Thymus (tissue), 11 donors: ENCODE results near the gene FNDC5. TPM values are rescaled to one million over a fixed set of nuclear protein-coding genes. Genes with fewer than 3 reads are reported as not detected.

Source experiments
- DNase-seq, 9 donors: peaks; one replicate each; pipeline ENCODE4 v3.0.0-alpha.2; 2013; ENCODE audit warnings: low spot score in 9 of 9, low read depth in 6 of 9, missing footprints in 1 of 9
- H3K27ac ChIP-seq, 2 donors: one replicate each; pipeline ENCODE4 v1.5.1; 2013; ENCODE audit warnings: control low read depth in 1 of 2, low read depth in 1 of 2, low read length in 1 of 2, mild to moderate bottlenecking in 1 of 2, moderate library complexity in 1 of 2
- H3K27me3 ChIP-seq, 2 donors: one replicate each; pipeline ENCODE4 v1.5.1; 2013; ENCODE audit warnings: low read length in 1 of 2; ENCODE audit not compliant: control insufficient read depth in 2 of 2, insufficient read depth in 1 of 2
- H3K36me3 ChIP-seq, 2 donors: one replicate each; pipeline ENCODE4 v1.5.1; 2013; ENCODE audit warnings: low read length in 1 of 2, mild to moderate bottlenecking in 1 of 2, moderate library complexity in 1 of 2; ENCODE audit not compliant: control insufficient read depth in 2 of 2, insufficient read depth in 2 of 2
- H3K4me1 ChIP-seq, 2 donors: one replicate each; pipeline ENCODE4 v1.5.1; 2013; ENCODE audit warnings: low read length in 2 of 2; ENCODE audit not compliant: control insufficient read depth in 2 of 2, insufficient read depth in 2 of 2
- H3K4me3 ChIP-seq, 2 donors: one replicate each; pipeline ENCODE4 v1.5.1; 2013; ENCODE audit warnings: low read length in 2 of 2, control low read depth in 1 of 2, mild to moderate bottlenecking in 1 of 2
- H3K9me3 ChIP-seq, 2 donors: one replicate each; pipeline ENCODE4 v1.5.1; 2013; ENCODE audit warnings: low read length in 1 of 2, mild to moderate bottlenecking in 1 of 2; ENCODE audit not compliant: control insufficient read depth in 2 of 2, insufficient read depth in 1 of 2
- WGBS: extraction: QIAGEN DNeasy Blood & Tissue Kit; methylation state at CpG from one replicate; pipeline ENCODE4 v1.1.7; 2013; 5-methylcytosine and 5-hydroxymethylcytosine counted together
- polyA plus RNA-seq: library from polyadenylated mRNA; stranded (reverse); fragments of 200-250 nt; gene quantifications from one replicate; pipeline ENCODE4 v1.2.3, GENCODE V29; 2013
- total RNA-seq: library from RNA; stranded (reverse); fragments of 120-200 nt; gene quantifications from one replicate; pipeline ENCODE4 v1.2.4, GENCODE V29; 2013
- donor health status: healthy.

FNDC5 gene
- total and polyA plus RNA-seq, 2 donors, result 0.78 to 3.5 TPM

DNA sequence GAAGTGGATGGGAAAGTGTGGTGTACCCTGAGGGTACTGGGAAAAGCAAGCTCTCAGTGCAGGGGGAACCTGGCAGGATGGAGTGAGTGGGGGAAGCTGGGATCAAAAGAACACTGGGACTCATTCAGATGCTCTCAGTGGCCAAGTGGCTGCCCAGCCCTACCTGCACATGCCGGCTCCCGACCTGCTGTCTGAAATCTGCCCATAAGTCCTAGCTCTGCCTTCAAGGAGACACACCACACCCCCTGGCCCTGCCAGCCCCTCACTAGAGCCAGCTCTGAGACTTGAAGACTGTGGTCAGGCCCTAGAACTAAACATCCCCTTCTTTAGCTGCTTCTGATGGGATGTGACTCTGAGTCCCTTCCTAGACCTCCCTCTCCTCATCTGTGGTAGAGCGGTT is 28.2 kb upstream of the FNDC5 start:
- no peak for DNase-seq
- H3K4me1 ChIP-seq, result peaks cover 0 to 4% of the 10 kb centered on the region in 2 donors
- no peaks in the 10 kb centered on the region for H3K36me3 ChIP-seq
- no peak overlapping the region for H3K4me3 ChIP-seq
- peaks cover 40 to 94% of the 10 kb centered on the region in 2 donors for H3K27me3 ChIP-seq
- 98% methylated on average over 3 of the region's 3 CpGs for WGBS
- no peak overlapping the region for H3K27ac ChIP-seq
- H3K9me3 ChIP-seq, result no peaks in the 10 kb centered on the region

DNA sequence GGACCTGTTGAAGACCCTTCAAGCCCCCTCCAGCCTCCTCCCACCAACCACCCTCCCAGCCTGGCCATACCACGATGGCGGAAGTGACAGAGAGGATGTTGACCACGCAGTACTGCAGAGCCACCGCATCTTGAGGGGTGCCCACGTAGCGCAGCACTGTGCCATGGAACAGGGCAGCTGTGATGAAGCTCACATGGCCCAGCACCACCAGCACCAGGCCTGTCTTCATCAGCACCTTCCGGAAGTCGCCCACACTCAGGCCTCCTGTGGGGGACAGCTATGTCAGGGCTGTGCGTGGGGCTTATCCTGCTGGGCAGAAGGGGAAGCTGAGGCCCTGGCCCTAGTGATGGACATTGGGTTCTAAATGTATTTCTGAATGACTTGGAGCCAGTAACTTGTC is 27.3 kb upstream of the FNDC5 start:
- H3K27me3 ChIP-seq, result peaks cover 49 to 96% of the 10 kb centered on the region in 2 donors
- no peak for DNase-seq
- no peaks in the 10 kb centered on the region for H3K36me3 ChIP-seq
- 96% methylated on average over 9 of the region's 9 CpGs for WGBS
- no peak overlapping the region for H3K27ac ChIP-seq
- H3K9me3 ChIP-seq, result no peaks in the 10 kb centered on the region
- no peak overlapping the region for H3K4me3 ChIP-seq
- peaks cover 3 to 4% of the 10 kb centered on the region in 2 donors for H3K4me1 ChIP-seq

DNA sequence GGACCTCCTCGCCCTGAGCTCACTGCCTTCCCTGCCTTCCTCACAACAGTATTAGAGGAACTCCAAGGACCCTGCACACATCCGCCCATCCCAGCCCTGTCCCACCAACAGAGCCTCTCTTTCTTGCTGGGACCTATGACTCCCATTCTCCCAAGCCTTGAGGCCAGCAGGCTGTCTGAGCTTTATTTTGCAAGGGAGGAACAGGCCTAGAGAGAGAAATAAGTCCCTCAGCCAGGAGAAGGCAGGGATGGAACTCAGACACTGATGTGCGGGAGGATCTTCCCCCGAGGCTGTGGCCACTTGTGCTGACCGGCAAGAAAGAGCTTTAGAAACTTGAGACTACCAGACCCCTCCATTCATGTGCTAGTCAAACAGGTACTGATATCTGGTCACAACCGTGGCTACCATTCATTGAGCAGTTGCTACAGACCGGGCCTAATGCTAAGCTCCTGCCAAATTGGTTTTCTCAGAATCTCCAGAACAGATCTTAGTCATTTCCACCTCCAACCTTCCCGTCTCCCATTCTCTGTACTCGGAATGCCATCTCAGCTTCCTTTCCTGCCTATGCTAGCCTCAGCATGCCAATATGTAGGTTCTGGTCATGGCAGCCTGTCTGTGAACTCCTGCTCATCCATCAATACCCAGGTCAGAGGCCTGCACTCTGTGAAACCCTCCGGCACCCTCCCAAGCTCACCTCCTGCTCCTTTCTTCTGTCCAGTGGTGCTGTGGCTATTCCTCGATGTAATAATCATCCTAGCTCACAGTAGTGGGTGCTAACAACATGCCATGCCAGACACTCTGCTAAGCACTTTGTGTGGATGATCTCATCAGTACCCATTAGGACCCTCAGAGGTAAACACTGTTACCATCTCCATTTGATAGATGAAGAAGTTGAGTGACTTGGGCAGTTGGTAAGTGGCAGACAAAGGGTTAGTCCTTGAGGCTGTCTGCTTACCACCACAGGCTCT is 26.7 kb upstream of the FNDC5 start:
- no peak overlapping the region for H3K4me3 ChIP-seq
- H3K4me1 ChIP-seq, result peaks cover 3 to 4% of the 10 kb centered on the region in 2 donors
- H3K27me3 ChIP-seq, result peaks cover 50 to 97% of the 10 kb centered on the region in 2 donors
- no peak for DNase-seq
- no peaks in the 10 kb centered on the region for H3K36me3 ChIP-seq
- WGBS, result 91% methylated on average over 11 of the region's 11 CpGs
- peaks cover 2 to 5% of the 10 kb centered on the region in 2 donors for H3K9me3 ChIP-seq
- no peak overlapping the region for H3K27ac ChIP-seq

DNA sequence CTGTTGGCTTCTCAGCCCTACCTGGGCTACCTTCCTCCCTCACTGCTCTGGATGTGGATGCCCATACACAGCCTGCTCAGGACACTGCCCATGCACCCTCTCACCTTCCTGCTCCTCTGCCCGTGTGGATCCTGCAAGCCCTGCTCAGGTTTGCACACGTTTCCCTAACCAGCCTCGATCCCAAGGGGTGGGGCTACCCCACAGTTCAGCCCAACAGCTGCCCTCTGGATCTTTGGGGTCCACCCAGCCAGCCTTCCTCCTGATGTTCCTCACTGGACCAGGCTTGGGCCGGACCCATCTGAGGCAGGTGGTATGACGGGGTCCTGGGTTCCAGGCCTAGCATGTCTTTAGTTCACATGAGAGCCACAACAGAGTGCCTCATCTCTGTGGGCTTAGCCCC is 25.7 kb upstream of the FNDC5 start:
- H3K4me3 ChIP-seq, result no peak overlapping the region
- no peak overlapping the region for H3K27ac ChIP-seq
- peaks cover 51 to 97% of the 10 kb centered on the region in 2 donors for H3K27me3 ChIP-seq
- H3K36me3 ChIP-seq, result no peaks in the 10 kb centered on the region
- WGBS, result 90% methylated on average over 5 of the region's 5 CpGs
- DNase-seq, result no peak
- H3K4me1 ChIP-seq, result peaks cover 2 to 3% of the 10 kb centered on the region in 2 donors
- peaks cover 4 to 5% of the 10 kb centered on the region in 2 donors for H3K9me3 ChIP-seq

DNA sequence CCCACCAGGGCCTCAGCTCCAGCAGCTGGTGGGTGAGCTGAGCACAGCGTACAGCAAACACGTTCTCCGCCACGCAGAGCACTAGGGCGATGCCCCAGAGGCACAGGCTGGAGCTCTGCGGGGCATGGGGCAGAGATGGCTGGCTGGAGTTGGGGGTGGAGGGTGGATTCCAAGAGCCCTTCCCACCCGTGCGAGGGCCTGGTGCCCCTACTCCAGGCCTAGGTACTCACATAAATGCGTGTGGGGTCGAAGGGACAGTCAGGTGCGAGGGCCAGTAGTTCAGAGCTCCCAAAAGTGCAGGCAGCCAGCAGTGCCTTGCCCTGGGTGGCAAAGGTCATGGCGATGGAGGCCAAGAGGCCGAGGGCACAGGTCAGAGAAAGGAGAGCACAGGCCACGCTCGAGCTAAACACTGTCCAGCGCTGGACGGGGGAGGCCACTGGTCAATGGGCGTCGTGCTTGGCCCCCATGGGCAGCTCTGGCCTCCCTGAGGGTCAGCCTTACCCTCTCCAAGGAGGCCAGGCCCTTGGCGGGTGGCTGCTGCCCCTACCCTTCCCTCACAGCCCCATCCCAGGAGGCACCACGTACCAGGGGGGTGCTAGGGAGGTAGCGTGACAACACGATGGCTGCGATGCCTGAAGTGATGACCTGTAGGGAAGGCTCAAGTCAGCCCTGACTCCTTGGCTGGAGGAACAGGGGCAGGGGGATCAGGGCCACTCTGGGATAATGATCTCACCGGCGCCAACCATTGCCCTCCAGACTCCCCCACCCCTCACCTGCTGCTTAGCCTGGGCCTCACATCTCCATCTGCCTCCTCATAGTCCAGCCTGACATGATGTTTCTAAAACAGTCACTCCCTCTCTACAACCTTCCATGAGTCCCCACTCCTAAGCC is 24.9 kb upstream of the FNDC5 start:
- Histone ChIP-seq H3K9me3 (peaks cover 4 to 5% of the 10 kb centered on the region in 2 donors), H3K4me3 (no peak overlapping the region), H3K27me3 (peaks cover 44 to 99% of the 10 kb centered on the region in 2 donors), H3K27ac (no peak overlapping the region), H3K36me3 (no peaks in the 10 kb centered on the region), H3K4me1 (peaks cover 0 to 3% of the 10 kb centered on the region in 2 donors)
- 95% methylated on average over 26 of the region's 26 CpGs for WGBS
- no peak for DNase-seq

DNA sequence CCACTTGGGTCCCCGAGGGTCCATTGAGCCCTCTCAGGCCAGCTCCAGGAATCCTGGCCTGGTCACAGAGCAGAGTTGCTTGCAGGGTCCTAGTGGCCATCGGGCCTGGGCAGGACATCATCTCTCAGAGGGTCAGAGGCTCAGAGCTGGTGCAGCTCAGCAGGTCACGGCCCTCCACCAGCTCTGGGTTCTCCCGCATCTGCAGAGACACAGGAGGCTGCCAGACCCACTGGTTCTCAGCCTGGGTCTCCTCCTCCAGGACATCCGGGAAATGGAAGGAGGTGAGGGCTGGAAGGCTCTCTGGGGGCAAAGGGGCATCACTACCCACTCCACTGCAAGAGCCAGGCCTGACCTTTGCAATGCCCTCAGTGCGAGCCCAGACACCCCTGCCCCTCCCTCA is 24.0 kb upstream of the FNDC5 start:
- Histone ChIP-seq H3K36me3 (no peaks in the 10 kb centered on the region), H3K4me1 (peaks cover 0 to 3% of the 10 kb centered on the region in 2 donors), H3K9me3 (peaks cover 4 to 5% of the 10 kb centered on the region in 2 donors), H3K27me3 (peaks cover 41 to 98% of the 10 kb centered on the region in 2 donors), H3K4me3 (no peak overlapping the region), H3K27ac (no peak overlapping the region)
- no peak for DNase-seq
- WGBS, result 95% methylated on average over 6 of the region's 6 CpGs

DNA sequence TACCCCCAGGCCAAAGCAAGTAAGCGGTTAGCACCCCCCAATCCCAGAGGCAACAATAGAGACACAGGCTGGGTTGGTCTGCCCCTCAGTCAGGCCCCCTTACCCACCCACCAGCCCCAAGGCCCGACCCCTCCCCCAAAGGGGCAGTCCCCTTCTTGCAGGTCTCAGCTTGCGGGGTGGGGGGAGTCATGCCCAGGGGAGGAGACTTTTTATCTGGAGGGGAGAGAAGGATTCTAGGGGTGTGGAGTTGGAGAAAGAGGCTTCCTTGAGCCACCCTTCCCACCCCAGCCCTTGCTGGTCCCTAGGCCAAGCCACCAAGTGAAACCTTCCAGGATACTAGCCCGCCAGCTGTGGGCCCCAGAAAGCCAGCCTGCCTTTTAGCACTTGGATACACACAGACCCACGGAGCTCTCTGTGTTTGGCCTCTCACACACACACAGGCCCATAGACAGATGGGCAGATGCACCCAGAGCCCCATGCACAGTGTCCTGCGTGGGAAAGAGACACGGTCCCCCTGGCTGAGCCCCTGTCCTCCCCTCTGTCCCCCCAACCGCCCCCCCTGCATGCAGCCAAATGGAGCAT is 23.4 kb upstream of the FNDC5 start:
- no peak overlapping the region for H3K27ac ChIP-seq
- H3K27me3 ChIP-seq, result peaks cover 39 to 95% of the 10 kb centered on the region in 2 donors
- H3K36me3 ChIP-seq, result no peaks in the 10 kb centered on the region
- H3K9me3 ChIP-seq, result peaks cover 4 to 5% of the 10 kb centered on the region in 2 donors
- peaks cover 0 to 3% of the 10 kb centered on the region in 2 donors for H3K4me1 ChIP-seq
- WGBS, result 80% methylated on average over 8 of the region's 8 CpGs
- no peak for DNase-seq
- no peak overlapping the region for H3K4me3 ChIP-seq

DNA sequence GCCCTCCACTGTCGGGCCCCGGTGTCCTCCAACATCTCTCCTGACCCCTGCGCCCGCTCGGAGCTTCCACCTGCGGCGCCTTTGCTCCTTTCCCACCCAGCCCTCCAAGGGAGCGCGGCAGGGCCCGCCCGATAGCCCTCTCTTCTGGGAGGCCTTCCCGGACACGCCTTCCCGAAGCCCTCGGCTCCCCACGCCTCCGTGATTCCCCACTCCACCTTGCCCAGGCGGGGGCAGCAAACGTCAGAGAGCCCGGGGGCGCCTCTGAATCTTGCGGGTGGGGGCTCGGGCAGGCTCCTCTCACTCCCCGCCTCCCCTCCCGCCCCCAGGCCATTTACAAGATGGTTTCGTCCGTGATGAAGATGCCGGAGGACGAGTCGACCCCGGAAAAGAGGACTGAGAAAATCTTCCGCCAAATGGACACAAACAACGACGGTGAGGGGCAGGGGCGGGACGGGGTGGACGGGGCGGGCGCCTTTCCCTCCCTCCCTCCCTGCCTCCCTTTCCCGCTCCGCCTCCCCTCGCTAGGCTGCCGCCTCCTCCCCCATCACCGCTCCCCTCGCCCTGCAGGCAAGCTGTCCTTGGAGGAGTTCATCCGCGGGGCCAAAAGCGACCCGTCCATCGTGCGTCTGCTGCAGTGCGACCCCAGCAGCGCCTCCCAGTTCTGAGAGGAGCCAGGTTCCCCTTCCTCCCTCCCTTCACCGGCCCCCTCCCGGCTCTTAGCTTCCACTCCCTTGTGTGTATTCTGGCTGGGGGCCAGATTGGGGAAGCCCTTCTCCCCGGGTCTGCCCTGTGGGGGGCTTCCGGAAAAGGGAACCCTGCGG is 22.7 kb upstream of the FNDC5 start:
- no peak overlapping the region for H3K27ac ChIP-seq
- WGBS, result 4% methylated on average over 58 of the region's 58 CpGs
- peak overlapping the region; percentile 10 to 33 for H3K4me3 ChIP-seq
- H3K36me3 ChIP-seq, result no peaks in the 10 kb centered on the region
- H3K4me1 ChIP-seq, result peaks cover 0 to 3% of the 10 kb centered on the region in 2 donors
- H3K9me3 ChIP-seq, result peaks cover 4 to 5% of the 10 kb centered on the region in 2 donors
- peaks cover 42 to 95% of the 10 kb centered on the region in 2 donors for H3K27me3 ChIP-seq
- no peak for DNase-seq
